GM23338 (cell line): ENCODE measurements around the gene PAPOLG. TPM values are rescaled to one million over a fixed set of nuclear protein-coding genes. Genes with fewer than 3 reads are reported as not detected.

ENCODE experiments used
- ATAC-seq: fragments of 200-7000 bp; cut with Tn5 transposase; 3 replicates; pipeline ENCODE4 v1.9.1; 2020
- DNase-seq: peaks from one replicate; pipeline ENCODE4 v3.0.0-alpha.2; 2015; ENCODE audit warnings: low spot score
- H2AFZ ChIP-seq: fragments of 200-600 bp; sonication (generic); 2 replicates; pipeline ENCODE4 v1.8.0; 2016; ENCODE audit warnings: antibody characterized with exemption, mild to moderate bottlenecking, moderate library complexity
- H3F3A ChIP-seq: fragments of 200-600 bp; sonication (generic); replicated peaks from 2 replicates; pipeline ENCODE4 v1.8.0; 2017; ENCODE audit warnings: antibody characterized with exemption, mixed run types, low read depth
- H3K27ac ChIP-seq: fragments of 200-600 bp; sonication (generic); 2 replicates; pipeline ENCODE4 v1.6.1; 2016; ENCODE audit warnings: low read depth
- H3K27me3 ChIP-seq: fragments of 200-600 bp; sonication (generic); 2 replicates; pipeline ENCODE4 v1.8.0; 2016; ENCODE audit warnings: mild to moderate bottlenecking, mixed run types, moderate library complexity; ENCODE audit not compliant: insufficient read depth
- H3K36me3 ChIP-seq: fragments of 200-600 bp; sonication (generic); 2 replicates; pipeline ENCODE4 v1.8.0; 2016; ENCODE audit warnings: mild to moderate bottlenecking; ENCODE audit not compliant: insufficient read depth
- H3K4me1 ChIP-seq: fragments of 200-600 bp; sonication (generic); 2 replicates; pipeline ENCODE4 v1.8.0; 2016; ENCODE audit warnings: mild to moderate bottlenecking, moderate library complexity; ENCODE audit not compliant: insufficient read depth
- H3K4me2 ChIP-seq: fragments of 200-600 bp; sonication (generic); 2 replicates; pipeline ENCODE4 v1.7.1; 2017; ENCODE audit warnings: mixed run types
- H3K4me3 ChIP-seq: fragments of 200-600 bp; sonication (generic); 2 replicates; pipeline ENCODE4 v1.6.1; 2016; ENCODE audit warnings: mixed run types
- H3K79me2 ChIP-seq: fragments of 200-600 bp; sonication (generic); replicated peaks from 2 replicates; pipeline ENCODE4 v1.8.0; 2017; ENCODE audit warnings: mild to moderate bottlenecking; ENCODE audit not compliant: insufficient read depth
- H3K9me2 ChIP-seq: fragments of 200-600 bp; sonication (generic); 2 replicates; pipeline ENCODE4 v1.8.0; 2017; ENCODE audit not compliant: insufficient read depth
- H4K20me1 ChIP-seq: fragments of 200-600 bp; sonication (generic); replicated peaks from 2 replicates; pipeline ENCODE4 v1.8.0; 2017; ENCODE audit warnings: mild to moderate bottlenecking; ENCODE audit not compliant: insufficient read depth
- H3K27ac Mint-ChIP-seq: 2 replicates; pipeline ENCODE4 v1.8.0; 2020; ENCODE audit warnings: inconsistent platforms, mild to moderate bottlenecking, moderate library complexity, mixed read lengths
- H3K27me3 Mint-ChIP-seq: 3 replicates; pipeline ENCODE4 v1.8.0; 2022; ENCODE audit warnings: low read depth, mild to moderate bottlenecking, moderate library complexity, mixed read lengths, inconsistent platforms; ENCODE audit not compliant: insufficient read depth, poor library complexity
- H3K36me3 Mint-ChIP-seq: 3 replicates; pipeline ENCODE4 v1.8.0; 2021; ENCODE audit warnings: low read depth, mild to moderate bottlenecking, inconsistent platforms, moderate library complexity, mixed read lengths
- H3K4me1 Mint-ChIP-seq: 3 replicates; pipeline ENCODE4 v1.8.0; 2020; ENCODE audit warnings: mild to moderate bottlenecking, inconsistent platforms, mixed read lengths
- H3K4me3 Mint-ChIP-seq: 3 replicates; pipeline ENCODE4 v1.8.0; 2021; ENCODE audit warnings: moderate library complexity, mild to moderate bottlenecking, inconsistent platforms, mixed read lengths
- H3K9me3 Mint-ChIP-seq: 3 replicates; pipeline ENCODE4 v1.8.0; 2020; ENCODE audit warnings: moderate library complexity, mild to moderate bottlenecking, inconsistent platforms, mixed read lengths
- EZH2 ChIP-seq: fragments of 200-600 bp; sonication (generic); IDR thresholded peaks from one replicate; pipeline ENCODE4 v1.8.0; 2017; ENCODE audit warnings: antibody characterized with exemption, mild to moderate bottlenecking, low read depth; ENCODE audit not compliant: unreplicated experiment
- NANOG ChIP-seq: IDR thresholded peaks from 2 replicates; pipeline ENCODE4 v1.6.1; 2016; ENCODE audit warnings: antibody characterized with exemption, borderline replicate concordance
- STAT1 ChIP-seq: IDR thresholded peaks from one replicate; pipeline ENCODE4 v1.6.1; 2016; ENCODE audit warnings: antibody characterized with exemption; ENCODE audit not compliant: unreplicated experiment
- polyA plus RNA-seq: library from polyadenylated mRNA; unstranded; fragments of >200 nt; fragmentation: Nextera tagmentation; extraction: Ambion mirVana; gene quantifications from 2 replicates; pipeline ENCODE4 v1.2.1, GENCODE V29; 2016
- total RNA-seq: library from RNA; depleted of rRNA; stranded (reverse); fragments of >200 nt; shearing (Covaris generic); gene quantifications from 2 replicates; pipeline ENCODE4 v1.2.3, GENCODE V29; 2014
- TF ChIP-seq, protein P1 (sequence below): fragments of 250-450 bp; sonication (Bioruptor Pico); IDR thresholded peaks from 2 replicates; pipeline ENCODE4 v1.5.0; 2020; ENCODE audit warnings: mild to moderate bottlenecking, moderate library complexity

PAPOLG gene
- total and polyA plus RNA-seq, 2 experiments from 2014 or later: 13.8 to 31.2 TPM

DNA sequence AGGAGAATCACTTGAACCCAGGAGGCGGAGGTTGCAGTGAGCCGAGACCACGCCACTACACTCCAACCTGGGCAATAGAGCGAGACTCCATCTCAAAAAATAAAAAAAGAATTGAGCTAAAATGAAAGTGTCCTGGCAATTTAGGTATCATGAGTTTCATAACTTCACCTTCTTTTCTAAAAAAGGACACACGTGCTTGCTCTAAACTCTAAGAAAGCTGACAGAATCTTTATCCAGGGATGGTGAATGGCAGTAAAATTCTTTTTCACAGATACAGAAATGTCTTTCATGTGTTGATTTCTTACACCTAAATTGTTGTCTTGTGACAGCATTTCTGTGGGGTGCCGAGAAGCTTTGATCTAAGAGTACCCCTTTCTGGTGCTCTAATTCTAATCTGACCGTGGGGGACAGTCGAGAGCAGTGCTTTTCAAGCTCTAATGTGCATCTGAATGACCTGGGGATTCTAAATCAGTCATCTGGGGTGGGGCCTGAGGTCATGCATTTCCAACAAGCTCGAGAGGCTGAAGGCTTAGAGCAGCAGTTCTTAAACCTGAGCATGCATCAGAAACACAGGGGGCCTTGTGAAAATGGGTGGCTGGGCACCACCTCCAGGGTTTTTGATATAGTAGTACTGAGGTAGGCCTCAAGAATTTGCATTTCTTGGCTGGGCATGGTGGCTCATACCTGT lies 83.2 kb downstream of the PAPOLG start (continued):
- TF ChIP-seq, protein P1, sequence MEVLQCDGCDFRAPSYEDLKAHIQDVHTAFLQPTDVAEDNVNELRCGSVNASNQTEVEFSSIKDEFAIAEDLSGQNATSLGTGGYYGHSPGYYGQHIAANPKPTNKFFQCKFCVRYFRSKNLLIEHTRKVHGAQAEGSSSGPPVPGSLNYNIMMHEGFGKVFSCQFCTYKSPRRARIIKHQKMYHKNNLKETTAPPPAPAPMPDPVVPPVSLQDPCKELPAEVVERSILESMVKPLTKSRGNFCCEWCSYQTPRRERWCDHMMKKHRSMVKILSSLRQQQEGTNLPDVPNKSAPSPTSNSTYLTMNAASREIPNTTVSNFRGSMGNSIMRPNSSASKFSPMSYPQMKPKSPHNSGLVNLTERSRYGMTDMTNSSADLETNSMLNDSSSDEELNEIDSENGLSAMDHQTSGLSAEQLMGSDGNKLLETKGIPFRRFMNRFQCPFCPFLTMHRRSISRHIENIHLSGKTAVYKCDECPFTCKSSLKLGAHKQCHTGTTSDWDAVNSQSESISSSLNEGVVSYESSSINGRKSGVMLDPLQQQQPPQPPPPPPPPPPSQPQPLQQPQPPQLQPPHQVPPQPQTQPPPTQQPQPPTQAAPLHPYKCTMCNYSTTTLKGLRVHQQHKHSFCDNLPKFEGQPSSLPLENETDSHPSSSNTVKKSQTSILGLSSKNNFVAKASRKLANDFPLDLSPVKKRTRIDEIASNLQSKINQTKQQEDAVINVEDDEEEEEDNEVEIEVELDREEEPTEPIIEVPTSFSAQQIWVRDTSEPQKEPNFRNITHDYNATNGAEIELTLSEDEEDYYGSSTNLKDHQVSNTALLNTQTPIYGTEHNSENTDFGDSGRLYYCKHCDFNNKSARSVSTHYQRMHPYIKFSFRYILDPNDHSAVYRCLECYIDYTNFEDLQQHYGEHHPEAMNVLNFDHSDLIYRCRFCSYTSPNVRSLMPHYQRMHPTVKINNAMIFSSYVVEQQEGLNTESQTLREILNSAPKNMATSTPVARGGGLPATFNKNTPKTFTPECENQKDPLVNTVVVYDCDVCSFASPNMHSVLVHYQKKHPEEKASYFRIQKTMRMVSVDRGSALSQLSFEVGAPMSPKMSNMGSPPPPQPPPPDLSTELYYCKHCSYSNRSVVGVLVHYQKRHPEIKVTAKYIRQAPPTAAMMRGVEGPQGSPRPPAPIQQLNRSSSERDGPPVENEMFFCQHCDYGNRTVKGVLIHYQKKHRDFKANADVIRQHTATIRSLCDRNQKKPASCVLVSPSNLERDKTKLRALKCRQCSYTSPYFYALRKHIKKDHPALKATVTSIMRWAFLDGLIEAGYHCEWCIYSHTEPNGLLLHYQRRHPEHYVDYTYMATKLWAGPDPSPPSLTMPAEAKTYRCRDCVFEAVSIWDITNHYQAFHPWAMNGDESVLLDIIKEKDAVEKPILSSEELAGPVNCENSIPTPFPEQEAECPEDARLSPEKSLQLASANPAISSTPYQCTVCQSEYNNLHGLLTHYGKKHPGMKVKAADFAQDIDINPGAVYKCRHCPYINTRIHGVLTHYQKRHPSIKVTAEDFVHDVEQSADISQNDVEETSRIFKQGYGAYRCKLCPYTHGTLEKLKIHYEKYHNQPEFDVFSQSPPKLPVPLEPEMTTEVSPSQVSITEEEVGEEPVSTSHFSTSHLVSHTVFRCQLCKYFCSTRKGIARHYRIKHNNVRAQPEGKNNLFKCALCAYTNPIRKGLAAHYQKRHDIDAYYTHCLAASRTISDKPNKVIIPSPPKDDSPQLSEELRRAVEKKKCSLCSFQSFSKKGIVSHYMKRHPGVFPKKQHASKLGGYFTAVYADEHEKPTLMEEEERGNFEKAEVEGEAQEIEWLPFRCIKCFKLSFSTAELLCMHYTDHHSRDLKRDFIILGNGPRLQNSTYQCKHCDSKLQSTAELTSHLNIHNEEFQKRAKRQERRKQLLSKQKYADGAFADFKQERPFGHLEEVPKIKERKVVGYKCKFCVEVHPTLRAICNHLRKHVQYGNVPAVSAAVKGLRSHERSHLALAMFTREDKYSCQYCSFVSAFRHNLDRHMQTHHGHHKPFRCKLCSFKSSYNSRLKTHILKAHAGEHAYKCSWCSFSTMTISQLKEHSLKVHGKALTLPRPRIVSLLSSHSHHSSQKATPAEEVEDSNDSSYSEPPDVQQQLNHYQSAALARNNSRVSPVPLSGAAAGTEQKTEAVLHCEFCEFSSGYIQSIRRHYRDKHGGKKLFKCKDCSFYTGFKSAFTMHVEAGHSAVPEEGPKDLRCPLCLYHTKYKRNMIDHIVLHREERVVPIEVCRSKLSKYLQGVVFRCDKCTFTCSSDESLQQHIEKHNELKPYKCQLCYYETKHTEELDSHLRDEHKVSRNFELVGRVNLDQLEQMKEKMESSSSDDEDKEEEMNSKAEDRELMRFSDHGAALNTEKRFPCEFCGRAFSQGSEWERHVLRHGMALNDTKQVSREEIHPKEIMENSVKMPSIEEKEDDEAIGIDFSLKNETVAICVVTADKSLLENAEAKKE (CRISPR knock-in tag): no peak

DNA sequence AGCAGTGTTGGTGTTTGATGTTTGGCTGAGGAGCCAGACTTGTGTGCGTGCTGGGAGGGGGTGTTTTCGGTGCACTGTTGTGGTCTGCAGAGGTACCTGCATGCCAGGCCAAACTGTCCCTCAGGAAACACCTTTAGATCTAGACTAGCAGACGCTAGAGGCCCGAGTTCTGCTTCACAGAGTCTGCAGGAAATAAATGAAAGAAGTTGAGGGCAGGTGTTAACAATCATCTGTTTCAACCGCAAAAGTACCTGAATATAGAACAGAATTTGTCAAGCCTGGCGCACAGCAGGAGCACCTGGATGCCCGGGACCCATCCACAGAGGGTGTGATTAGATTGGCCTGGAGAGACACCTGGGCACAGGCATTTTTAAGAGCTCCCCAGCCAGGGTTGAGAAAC lies 84.8 kb downstream of the PAPOLG start:
- 0 out of 2 replicates have a peak, but pooled peaks cover 9% of the 10 kb centered on the region for H3K4me1 ChIP-seq

More for the DNA sequence above, 84.8 kb downstream of the PAPOLG start:
- Histone ChIP-seq H4K20me1 (no peaks in the 10 kb centered on the region; the same call in 1 of the 2 replicates), H2AFZ (no peak overlapping the region), H3K79me2 (no peaks in the 10 kb centered on the region), H3K9me2 (no peaks in the 10 kb centered on the region), H3K36me3 (no peaks in the 10 kb centered on the region), H3K27ac (no peak overlapping the region), H3K4me2 (no peak overlapping the region), H3F3A (no peaks in the 10 kb centered on the region), H3K4me3 (no peak overlapping the region), H3K27me3 (peaks cover 60% of the 10 kb centered on the region)
- Mint-ChIP-seq H3K36me3 (no peaks in the 10 kb centered on the region), H3K9me3 (no peaks in the 10 kb centered on the region), H3K4me1 (peaks cover 9% of the 10 kb centered on the region), H3K27ac (no peak overlapping the region), H3K27me3 (peaks cover 35% of the 10 kb centered on the region), H3K4me3 (no peak overlapping the region)
- ATAC-seq (no peak), DNase-seq (no peak)
- TF ChIP-seq NANOG: no peak
- TF ChIP-seq, protein P1 (CRISPR knock-in tag): no peak
- no peak for TF ChIP-seq STAT1
- no peak for TF ChIP-seq EZH2
